Stimulated activated naive CD8-positive, alpha-beta T cell treated with anti-CD3 and anti-CD28 coated beads, Interleukin-15, amount 100 ng/mL, for 72 hours (primary cell): ENCODE results near the gene LRRC36.
A peak's percentile ranks its signal among the peaks of the same experiment; 100 is the strongest.

Experiments
- ATAC-seq: fragments of 150-1000 bp; cut with Tn5 transposase; 2 replicates; pipeline ENCODE4 v1.10.0; 2021; ENCODE audit warnings: mild to moderate bottlenecking, moderate library complexity
- DNase-seq, 2 donors: peaks; one replicate each; pipeline ENCODE4 v3.0.0; 2021 to 2022
- H3K27ac Mint-ChIP-seq, 2 donors: one replicate each; pipeline ENCODE4 v1.8.0; 2022; ENCODE audit warnings: mild to moderate bottlenecking in 2 of 2, mixed read lengths in 2 of 2, moderate library complexity in 2 of 2
- H3K27me3 Mint-ChIP-seq: one replicate; pipeline ENCODE4 v1.8.0; 2022; ENCODE audit warnings: mixed read lengths
- H3K4me1 Mint-ChIP-seq: one replicate; pipeline ENCODE4 v1.8.0; 2022; ENCODE audit warnings: mild to moderate bottlenecking, mixed read lengths
- H3K4me3 Mint-ChIP-seq, 2 donors: one replicate each; pipeline ENCODE4 v1.8.0; 2022; ENCODE audit warnings: mild to moderate bottlenecking in 2 of 2, mixed read lengths in 2 of 2, moderate library complexity in 1 of 2
- H3K9me3 Mint-ChIP-seq, 2 donors: one replicate each; pipeline ENCODE4 v1.8.0; 2022; ENCODE audit warnings: mixed read lengths in 2 of 2

LRRC36 gene

GRCh38 chr16:67397812-67398545 is 71.4 kb downstream of the LRRC36 start:
- peak overlapping the region in 1 of 2 donors; percentile 55 for H3K27ac Mint-ChIP-seq
- no peak overlapping the region for H3K4me3 Mint-ChIP-seq
- peaks cover 27% of the 10 kb centered on the region for H3K4me1 Mint-ChIP-seq
- ATAC-seq (no peak), DNase-seq (no peak)
- H3K9me3 Mint-ChIP-seq: no peaks in the 10 kb centered on the region
- peaks cover 51% of the 10 kb centered on the region for H3K27me3 Mint-ChIP-seq

DNA sequence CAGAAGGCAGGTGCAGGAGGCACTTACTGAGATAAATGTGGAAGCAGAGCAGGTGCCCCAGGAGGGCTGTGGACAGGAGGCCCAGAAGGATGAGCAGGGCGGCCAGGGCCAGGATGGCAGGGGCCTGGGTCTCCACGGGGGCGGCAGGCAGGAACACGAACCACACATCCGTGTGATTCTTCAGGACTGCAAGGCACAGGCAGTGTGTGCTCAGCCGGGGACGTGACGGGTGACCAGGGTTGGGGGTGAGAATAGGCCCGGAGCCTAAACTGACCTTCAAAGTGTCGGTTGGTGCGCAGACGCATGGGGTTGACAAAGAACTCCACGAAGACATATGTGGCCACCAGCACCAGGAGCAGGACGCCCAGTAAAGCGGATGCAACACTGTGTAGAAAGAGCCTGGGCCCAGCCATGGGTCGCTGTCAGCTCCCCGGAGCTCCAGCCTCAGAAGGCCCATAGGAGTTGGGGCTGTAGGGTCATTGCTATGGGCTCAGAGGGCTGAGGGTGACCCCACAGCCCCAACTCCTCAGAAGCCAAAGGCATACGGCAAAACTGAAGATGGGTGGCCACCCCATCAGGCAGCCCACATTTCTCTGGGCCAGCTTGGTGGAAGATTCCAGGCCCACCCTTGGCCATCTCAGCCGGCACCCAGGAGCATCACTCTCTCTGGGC is 72.1 kb downstream of the LRRC36 start:
- Mint-ChIP-seq H3K4me3 (no peak overlapping the region), H3K9me3 (no peaks in the 10 kb centered on the region)

GRCh38 chr16:67399218-67399733 is 72.7 kb downstream of the LRRC36 start:
- no peak overlapping the region for H3K27ac Mint-ChIP-seq
- H3K27me3 Mint-ChIP-seq: peaks cover 44% of the 10 kb centered on the region
- H3K9me3 Mint-ChIP-seq: no peaks in the 10 kb centered on the region
- peaks cover 17% of the 10 kb centered on the region for H3K4me1 Mint-ChIP-seq
- ATAC-seq (peak; percentile 82), DNase-seq (peak; percentile 64 to 66)
- no peak overlapping the region for H3K4me3 Mint-ChIP-seq

More for the DNA sequence above, 72.1 kb downstream of the LRRC36 start:
- peaks cover 23% of the 10 kb centered on the region for H3K4me1 Mint-ChIP-seq
- peaks cover 50% of the 10 kb centered on the region for H3K27me3 Mint-ChIP-seq
- DNase-seq (no peak), ATAC-seq (no peak)
- peak overlapping the region in 1 of 2 donors; percentile 55 for H3K27ac Mint-ChIP-seq

- no peak for ATAC-seq
- H3K27ac Mint-ChIP-seq: no peak overlapping the region
- DNase-seq: no peak
- peaks cover 12% of the 10 kb centered on the region for H3K4me1 Mint-ChIP-seq
- H3K9me3 Mint-ChIP-seq: no peaks in the 10 kb centered on the region
- no peak overlapping the region for H3K4me3 Mint-ChIP-seq
- H3K27me3 Mint-ChIP-seq: peaks cover 37% of the 10 kb centered on the region
These were observed 73.4 kb downstream of the LRRC36 start for GRCh38 chr16:67399749-67400704.

GRCh38 chr16:67400901-67401300 is 74.3 kb downstream of the LRRC36 start:
- no peak overlapping the region for H3K27ac Mint-ChIP-seq
- peaks cover 6% of the 10 kb centered on the region for H3K4me1 Mint-ChIP-seq
- no peak for ATAC-seq
- DNase-seq: no peak
- no peaks in the 10 kb centered on the region for H3K9me3 Mint-ChIP-seq
- peaks cover 28% of the 10 kb centered on the region for H3K27me3 Mint-ChIP-seq
- H3K4me3 Mint-ChIP-seq: no peak overlapping the region

GRCh38 chr16:67403976-67404555 is 77.5 kb downstream of the LRRC36 start:
- Mint-ChIP-seq H3K4me3 (no peak overlapping the region), H3K27me3 (peaks cover 23% of the 10 kb centered on the region), H3K4me1 (peaks cover 5% of the 10 kb centered on the region), H3K27ac (peak overlapping the region; percentile 12 to 35), H3K9me3 (no peaks in the 10 kb centered on the region)
- no peak for ATAC-seq
- DNase-seq: no peak

- H3K27me3 Mint-ChIP-seq: peaks cover 30% of the 10 kb centered on the region
- no peaks in the 10 kb centered on the region for H3K4me1 Mint-ChIP-seq
- DNase-seq (no peak), ATAC-seq (no peak)
- no peak overlapping the region for H3K4me3 Mint-ChIP-seq
- H3K9me3 Mint-ChIP-seq: no peaks in the 10 kb centered on the region
- H3K27ac Mint-ChIP-seq: peak overlapping the region in 1 of 2 donors; percentile 28
These were observed 78.2 kb downstream of the LRRC36 start for GRCh38 chr16:67404740-67405226.

DNA sequence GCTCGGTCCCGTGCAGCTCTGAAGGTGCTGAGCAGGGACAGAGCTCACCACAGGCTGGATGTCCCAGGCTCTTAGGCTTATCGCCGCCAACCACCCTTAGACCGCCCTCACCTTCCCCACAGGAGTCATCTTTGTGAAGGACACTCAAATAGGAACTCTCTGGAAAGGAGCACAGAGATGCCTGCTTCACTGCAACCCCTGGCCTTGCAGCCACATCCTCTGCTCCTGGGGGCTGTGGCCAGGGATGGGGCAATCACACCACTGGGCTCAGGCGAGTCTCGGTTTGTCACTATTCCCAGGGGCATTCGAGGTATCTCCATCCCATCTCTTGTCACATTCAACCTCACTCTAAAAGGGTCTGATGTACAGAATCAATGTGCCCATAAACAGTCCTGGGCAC is 78.7 kb downstream of the LRRC36 start:
- Mint-ChIP-seq H3K27me3 (peaks cover 35% of the 10 kb centered on the region), H3K9me3 (no peaks in the 10 kb centered on the region), H3K27ac (peak overlapping the region in 1 of 2 donors; percentile 49), H3K4me1 (no peaks in the 10 kb centered on the region), H3K4me3 (no peak overlapping the region)
- DNase-seq (no peak), ATAC-seq (no peak)

DNA sequence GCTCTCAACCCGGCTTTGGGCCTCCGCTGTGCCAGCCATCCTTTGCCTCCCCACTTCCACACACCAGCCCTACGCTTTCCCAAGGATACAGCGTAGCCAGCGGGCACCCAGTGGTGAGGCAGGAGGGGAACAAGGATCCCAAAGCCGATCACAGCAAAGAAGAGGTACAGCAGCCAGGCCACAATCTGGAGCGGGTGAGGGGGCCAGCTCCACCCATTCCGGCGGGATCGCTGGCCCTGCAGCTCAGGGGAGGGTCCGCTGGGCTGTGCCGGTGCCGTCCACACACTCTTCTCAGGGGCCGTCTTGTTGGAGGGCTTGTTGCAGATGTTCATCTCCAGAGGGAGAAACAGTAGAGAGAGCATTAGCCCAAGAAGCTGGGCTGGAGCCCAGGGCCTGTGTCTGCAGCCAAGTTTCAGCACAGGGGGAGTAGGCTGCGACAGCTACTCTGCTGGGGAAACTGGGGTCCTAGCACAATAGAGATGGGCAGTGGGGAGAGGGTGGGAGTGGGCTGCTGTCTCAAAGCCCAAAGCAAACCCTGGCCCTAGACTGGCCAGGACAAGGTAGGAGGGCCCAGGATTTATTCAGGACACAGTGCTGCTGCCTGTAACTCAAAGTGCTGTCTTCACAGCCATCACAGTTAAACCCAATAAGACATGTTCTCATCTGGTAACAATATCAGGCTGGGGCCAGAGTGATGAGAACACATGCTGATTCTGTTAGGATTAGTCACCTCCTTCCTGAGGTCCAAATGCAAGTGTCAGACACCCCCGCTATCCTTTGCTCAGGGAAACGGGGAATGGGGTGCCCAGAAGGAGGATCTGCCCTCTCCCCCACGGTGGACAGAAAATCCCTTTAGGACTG is 79.7 kb downstream of the LRRC36 start:
- H3K4me3 Mint-ChIP-seq: no peak overlapping the region
- peaks cover 35% of the 10 kb centered on the region for H3K27me3 Mint-ChIP-seq
- no peak for ATAC-seq
- H3K4me1 Mint-ChIP-seq: no peaks in the 10 kb centered on the region
- DNase-seq: no peak
- no peak overlapping the region for H3K27ac Mint-ChIP-seq
- H3K9me3 Mint-ChIP-seq: no peaks in the 10 kb centered on the region

GRCh38 chr16:67407176-67407787 is 80.7 kb downstream of the LRRC36 start:
- H3K4me3 Mint-ChIP-seq: no peak overlapping the region
- no peaks in the 10 kb centered on the region for H3K4me1 Mint-ChIP-seq
- no peak for ATAC-seq
- no peak for DNase-seq
- peaks cover 30% of the 10 kb centered on the region for H3K27me3 Mint-ChIP-seq
- no peak overlapping the region for H3K27ac Mint-ChIP-seq
- H3K9me3 Mint-ChIP-seq: no peaks in the 10 kb centered on the region

DNA sequence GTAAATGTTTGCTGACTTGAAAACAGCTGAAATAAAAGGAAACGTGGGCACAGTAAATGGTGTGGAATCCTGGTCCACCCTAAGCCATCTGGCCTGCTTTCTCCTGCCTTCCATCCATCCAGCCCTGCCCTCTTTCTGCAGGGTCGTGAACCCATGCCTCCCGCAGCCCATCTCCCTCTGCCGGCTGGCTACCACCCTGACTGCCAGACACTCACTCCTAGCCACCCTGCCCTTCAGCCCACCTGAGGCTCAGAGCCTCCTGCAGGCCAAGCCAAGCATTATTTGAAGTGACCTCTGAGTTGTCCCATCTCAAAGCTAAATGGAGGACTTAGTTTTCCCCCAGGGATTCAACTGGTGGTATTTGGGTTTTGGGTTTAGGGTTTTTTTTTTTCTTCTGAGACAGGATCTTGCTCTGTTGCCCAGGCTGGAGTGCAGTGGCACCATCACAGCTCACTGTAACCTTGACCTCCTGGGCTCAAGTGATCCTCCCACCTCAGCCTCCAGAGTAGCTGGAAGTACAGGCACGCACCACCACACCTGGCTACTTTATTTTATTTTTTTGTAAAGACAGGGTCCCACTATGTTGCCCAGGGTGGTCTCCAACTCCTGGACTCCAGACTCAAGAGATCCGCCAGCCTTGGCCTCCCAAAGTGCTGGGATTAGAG is 81.3 kb downstream of the LRRC36 start:
- Mint-ChIP-seq H3K4me1 (no peaks in the 10 kb centered on the region), H3K27ac (no peak overlapping the region), H3K9me3 (no peaks in the 10 kb centered on the region), H3K27me3 (peaks cover 24% of the 10 kb centered on the region), H3K4me3 (no peak overlapping the region)
- DNase-seq (no peak), ATAC-seq (no peak)

DNA sequence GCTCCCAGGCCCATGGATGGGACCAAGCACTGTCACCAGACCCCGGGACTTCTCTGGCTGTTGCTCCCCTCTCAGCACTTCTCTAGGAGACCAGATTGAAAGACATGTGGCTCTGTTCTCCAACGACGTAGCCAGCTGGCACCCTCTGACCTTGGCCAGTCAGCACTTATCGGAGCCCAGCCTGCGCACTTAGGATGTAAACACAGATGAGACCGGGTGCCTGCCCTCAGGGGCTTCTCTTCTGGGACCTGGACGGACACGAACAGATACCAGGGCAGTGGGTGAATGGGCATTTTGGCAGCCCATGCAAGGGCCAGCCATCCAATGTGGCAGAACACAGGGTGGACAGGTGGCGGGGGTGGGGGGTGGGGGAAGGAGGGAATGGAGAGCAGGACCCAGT is 83.0 kb downstream of the LRRC36 start:
- ATAC-seq: no peak
- no peaks in the 10 kb centered on the region for H3K9me3 Mint-ChIP-seq

DNA sequence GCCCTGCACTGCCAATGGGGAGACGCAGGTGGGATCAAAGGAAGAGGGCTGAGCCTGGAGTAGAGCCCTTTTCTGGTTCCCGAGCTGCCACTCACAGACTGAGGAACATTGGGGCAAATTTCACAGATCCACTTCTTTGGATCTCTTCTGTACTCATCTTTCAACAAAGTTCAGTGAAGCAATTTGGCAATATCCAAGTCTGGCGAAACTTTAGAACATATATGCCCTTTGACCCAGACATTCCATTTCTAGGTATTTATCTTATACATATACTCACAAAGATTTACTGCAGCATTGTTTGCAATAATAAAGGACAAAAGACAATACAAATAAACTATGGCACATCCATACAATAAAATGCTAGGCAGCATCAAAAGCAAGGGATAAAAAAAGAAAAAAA is 84.7 kb downstream of the LRRC36 start:
- H3K4me3 Mint-ChIP-seq: no peak overlapping the region
- no peaks in the 10 kb centered on the region for H3K9me3 Mint-ChIP-seq
- H3K27ac Mint-ChIP-seq: no peak overlapping the region
- no peak for DNase-seq
- peaks cover 35% of the 10 kb centered on the region for H3K27me3 Mint-ChIP-seq
- ATAC-seq: no peak
- H3K4me1 Mint-ChIP-seq: peaks cover 6% of the 10 kb centered on the region

More for the DNA sequence above, 83.0 kb downstream of the LRRC36 start:
- Mint-ChIP-seq H3K4me3 (no peak overlapping the region), H3K27ac (no peak overlapping the region), H3K27me3 (peaks cover 26% of the 10 kb centered on the region), H3K4me1 (no peaks in the 10 kb centered on the region)
- no peak for DNase-seq
